COLO829 (cell line): ENCODE results near the gene NUP42.
"Not testable (repeated sequence)": the region's sequence is repeated elsewhere in the genome, so short reads cannot be mapped to it uniquely, and the experiment has no call there.

Source experiments
- DNase-seq: peaks from one replicate; pipeline ENCODE4 v3.0.0; 2012; ENCODE audit warnings: low spot score

The NUP42 gene

GRCh38 chr7:23181684-23182553 lies at the start of gene NUP42:
Gene NUP42, plus strand, starts transcription at chr7:23182048. Its CDS starts 38 bp downstream, at chr7:23182086.
- DNase-seq, result peak; percentile 97

DNA sequence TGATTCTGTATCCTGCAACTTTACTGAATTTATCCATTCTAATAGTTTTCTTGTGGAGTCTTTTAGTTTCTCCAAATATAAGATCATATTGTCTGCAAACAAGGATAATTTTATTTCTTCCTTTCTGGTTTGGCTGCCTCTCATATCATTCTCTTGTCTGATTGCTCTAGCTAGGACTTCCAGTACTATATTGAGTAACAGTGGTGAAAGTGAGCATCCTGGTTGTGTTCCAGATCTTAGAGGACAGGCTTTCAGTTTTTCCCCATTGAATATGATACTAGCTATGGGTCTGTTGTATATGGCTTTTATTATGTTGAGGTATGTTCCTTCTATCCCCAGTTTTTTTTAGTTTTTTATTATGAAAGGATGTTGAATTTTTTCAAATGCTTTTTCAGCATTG lies 48.1 kb upstream of the NUP42 start:
- DNase-seq, result no peak

DNA sequence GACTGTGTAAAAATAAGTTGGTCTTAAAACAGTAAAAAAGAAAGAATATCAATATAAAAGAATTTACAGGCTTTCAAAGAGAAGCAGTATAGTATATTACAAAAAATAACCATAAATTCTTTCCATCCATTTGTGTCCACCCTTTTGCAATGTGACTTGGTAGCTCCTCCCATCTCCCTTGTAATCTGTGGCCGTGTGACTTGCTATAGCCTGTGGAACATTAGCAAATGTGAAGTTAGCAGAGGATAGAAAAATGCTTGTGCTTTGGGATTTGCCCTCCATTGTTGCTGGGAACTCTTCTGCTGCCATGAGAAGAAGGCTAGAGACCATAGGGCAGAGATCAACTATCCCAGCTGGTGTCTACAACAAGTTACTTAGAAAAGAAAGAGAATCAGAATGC lies 46.1 kb upstream of the NUP42 start:
- no peak for DNase-seq

GRCh38 chr7:23136216-23136615 lies 45.6 kb upstream of the NUP42 start:
- DNase-seq, result no peak

DNA sequence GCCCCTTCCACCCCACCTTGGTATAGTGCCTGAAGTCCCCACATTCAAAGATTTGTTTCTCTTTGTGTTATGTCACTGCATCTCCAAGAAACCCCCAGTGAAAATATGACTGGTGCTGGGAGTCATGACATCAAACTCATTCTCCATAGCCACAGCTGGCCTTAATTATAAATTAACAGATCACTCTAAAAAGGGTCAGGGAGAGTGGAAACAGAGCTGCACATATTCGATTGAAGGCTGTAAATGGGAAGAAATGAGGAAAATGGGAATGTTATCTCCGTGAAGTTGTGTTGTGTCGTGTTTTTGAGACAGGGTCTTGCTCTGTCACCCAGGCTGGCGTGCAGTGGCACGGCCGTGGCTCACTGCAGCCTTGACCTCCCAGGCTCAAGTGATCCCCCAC lies 24.2 kb upstream of the NUP42 start:
- DNase-seq, result no peak

- no peak for DNase-seq
Observed at GRCh38 chr7:23158546-23158945, 23.3 kb upstream of the NUP42 start.

- DNase-seq, result no peak
Observed at GRCh38 chr7:23161482-23161881, 20.4 kb upstream of the NUP42 start.

- no peak for DNase-seq
Observed at GRCh38 chr7:23164846-23165245, 17.0 kb upstream of the NUP42 start.

GRCh38 chr7:23165316-23165715 lies 16.5 kb upstream of the NUP42 start:
- no peak for DNase-seq

DNA sequence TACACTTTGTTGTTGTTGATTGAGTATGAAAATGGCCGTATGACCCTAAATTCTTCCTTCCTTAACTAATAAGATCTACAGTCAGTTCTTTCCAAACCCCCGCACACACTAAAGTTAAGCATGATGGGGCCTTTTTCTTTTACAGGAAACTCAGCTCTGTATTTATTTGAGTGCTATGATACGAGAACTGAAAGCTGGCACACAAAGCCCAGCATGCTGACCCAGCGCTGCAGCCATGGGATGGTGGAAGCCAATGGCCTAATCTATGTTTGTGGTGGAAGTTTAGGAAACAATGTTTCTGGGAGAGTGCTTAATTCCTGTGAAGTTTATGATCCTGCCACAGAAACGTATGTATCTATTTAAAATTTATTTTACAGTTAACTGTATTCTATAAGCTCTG lies 14.2 kb upstream of the NUP42 start:
- no peak for DNase-seq

DNA sequence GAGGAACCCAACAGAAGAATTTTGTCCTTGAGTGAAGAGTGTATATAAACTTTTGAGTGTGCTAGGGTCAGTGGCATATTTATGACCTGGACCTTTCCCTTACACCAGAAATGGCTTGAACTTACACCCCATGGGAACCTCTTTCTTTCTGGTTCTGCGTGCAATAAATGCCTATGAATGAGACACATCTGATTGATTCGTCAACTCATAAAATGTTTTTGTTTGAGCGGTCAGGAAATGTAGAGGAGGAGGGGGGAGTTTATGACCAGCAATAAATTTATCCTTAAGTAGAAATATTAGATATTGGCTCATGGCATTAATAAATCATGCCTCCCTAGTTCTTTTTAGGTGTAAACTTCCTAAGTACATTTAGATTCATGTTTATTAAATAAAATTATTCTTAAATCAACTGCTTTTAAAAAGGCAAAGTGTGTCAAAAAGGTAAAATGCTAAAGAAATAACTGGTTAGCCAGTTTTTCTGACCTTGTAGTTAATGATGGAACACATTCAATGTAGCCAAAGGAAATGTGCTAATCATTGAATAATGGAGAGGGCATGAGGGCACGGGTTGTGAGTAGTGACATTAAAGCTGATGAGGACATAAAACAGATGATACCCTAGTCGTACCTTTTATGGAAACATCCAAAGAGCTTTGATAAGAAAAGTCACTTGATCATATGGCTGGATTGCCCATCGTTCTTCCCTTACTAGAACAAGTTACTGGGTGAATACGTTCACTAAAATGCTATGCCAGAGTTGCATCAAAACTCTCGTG lies 13.6 kb upstream of the NUP42 start:
- DNase-seq, result no peak

DNA sequence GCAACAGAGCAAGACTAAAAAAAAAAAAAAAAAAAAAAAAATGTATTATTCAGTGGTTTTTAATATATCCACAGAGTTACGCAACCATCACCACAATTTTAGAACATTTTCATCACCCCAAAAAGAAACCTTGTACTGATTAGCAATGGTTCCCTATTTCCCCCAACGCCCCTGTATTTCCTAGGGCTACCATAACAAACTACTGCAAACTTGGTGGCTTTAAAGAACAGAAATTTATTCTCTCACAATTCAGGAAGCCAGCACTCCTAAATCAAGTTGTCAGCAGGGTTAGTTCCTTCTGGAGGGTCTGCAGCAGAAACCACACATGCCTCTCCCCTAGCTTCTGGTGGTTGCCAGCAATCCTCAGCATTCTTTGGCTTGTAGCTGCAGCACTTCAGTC lies 5.9 kb upstream of the NUP42 start:
- DNase-seq, result no peak

GRCh38 chr7:23183279-23184012 lies 1.6 kb downstream of the NUP42 start:
- no peak for DNase-seq

DNA sequence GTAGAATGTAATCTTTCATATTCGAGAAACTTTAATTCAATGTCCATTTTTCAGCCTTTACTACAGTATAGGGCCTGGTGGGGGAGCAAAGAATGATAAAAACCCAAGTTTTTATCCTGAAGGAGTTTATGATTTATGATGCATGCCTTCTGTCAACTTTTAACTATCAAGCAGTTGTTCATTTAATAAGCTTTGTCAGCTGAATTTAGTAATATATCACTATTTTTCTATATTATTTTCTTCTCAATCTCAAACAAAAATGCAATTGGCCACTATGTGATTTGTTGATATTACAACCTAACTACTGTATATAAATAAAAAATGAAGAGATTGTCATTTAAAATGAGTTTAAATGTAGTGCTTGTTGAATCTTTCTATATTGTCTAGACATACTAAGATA lies 2.4 kb downstream of the NUP42 start:
- DNase-seq, result no peak

DNA sequence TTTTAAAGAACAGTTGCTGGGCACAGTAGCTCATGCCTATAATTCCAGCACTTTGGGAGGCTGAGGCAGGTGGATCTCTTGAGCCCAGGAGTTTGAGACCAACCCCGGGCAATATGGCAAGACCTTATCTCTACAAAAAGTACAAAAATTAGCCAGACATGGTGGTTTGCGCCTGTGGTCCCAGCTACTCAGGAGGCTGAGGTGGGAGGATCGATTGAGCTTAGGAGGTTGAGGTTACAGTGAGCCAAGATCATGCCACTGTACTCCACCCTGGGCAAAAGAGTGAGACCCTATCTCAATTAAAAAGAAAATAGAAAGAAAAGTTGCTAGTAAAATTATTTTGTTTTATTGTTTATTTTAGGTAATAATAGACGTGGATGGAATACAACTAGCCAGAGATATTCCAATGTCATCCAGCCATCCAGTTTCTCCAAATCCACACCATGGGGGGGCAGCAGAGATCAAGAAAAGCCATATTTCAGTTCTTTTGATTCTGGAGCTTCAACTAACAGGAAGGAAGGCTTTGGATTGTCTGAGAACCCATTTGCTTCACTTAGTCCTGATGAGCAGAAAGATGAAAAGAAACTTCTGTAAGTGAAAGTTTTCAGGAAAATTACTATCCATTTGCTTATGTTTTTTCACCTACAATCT lies 3.0 kb downstream of the NUP42 start:
- DNase-seq, result peak; percentile 63

GRCh38 chr7:23185980-23186379 lies 4.1 kb downstream of the NUP42 start:
- DNase-seq, result no peak

DNA sequence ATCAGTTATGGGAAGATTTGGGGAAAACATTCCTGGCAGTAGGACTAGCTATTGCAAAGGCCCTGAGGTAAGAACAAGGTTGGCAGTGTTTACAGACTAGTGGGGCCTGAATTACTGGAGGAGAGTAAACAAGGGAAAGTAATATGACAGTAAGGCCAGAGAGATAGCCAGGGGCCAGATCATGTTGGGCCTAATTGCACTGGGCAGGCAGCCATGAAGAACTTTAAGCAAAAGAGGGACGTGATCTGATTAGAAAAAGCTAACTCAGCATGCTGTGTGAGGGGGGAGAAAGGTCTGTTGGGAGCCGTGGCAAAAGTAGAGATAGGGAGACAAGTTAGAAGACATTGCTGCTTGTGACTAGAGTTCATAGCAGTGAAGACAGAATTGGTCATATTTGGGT lies 9.2 kb downstream of the NUP42 start:
- DNase-seq, result peak; percentile 55

GRCh38 chr7:23193650-23194227 lies 11.9 kb downstream of the NUP42 start:
- DNase-seq, result not testable (repeated sequence)

DNA sequence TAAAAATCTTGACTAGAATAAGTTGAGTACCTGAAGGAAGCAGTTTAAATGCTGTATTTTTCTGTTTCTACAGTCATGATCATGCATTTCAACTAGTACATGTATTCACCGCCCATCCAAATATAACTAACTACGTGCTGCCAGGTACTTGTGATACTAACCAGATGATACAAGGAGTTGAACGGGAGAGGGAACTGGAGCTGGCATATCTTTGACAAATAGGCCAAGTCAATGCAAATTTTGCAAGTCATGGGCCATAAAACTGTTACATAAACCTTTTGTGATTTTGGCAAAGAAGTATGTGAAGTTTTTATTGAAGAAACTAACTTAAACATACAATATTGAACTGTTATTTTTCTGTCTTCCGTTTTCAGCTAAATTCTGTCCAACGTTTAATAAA lies 14.5 kb downstream of the NUP42 start:
- no peak for DNase-seq

DNA sequence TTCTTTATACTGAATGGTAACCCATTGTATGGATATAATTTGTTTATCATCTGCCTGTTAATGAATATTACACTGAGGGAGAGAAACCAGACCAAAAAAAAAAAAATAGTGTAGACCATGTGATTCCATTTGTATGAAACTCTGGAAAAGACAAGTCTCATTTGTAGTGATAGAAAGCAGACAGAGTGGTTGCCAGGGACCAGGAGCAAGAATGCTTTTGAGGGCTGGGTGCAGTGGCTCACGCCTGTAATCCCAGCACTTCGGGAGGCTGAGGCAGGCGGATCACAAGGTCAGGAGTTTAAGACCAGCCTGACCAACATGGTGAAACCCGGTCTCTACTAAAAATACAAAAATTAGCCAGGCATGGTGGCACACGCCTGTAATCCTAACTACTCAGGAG lies 15.9 kb downstream of the NUP42 start:
- DNase-seq, result not testable (repeated sequence)

- DNase-seq, result no peak
Observed at GRCh38 chr7:23200331-23200730, 18.5 kb downstream of the NUP42 start.

DNA sequence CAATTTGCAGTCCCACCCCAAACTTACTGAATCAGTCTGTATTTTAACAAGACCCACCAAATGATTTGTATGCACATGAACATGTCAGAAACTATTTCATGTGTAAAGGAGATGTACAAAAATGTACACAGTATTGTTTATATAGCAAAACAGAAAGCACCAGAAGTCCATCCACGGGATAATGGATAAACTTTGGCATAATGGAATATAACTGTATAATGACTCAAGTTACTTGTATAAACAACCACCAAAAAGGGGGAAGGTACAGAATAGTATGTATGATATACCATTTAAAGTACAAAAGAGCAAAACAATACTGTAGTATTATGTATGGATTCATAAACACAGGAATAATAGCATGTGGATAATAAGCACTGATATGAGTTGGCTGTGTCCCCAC lies 22.4 kb downstream of the NUP42 start:
- no peak for DNase-seq
